ENCODE measurements around the gene HHLA2.

- TF ChIP-seq, protein P1, sequence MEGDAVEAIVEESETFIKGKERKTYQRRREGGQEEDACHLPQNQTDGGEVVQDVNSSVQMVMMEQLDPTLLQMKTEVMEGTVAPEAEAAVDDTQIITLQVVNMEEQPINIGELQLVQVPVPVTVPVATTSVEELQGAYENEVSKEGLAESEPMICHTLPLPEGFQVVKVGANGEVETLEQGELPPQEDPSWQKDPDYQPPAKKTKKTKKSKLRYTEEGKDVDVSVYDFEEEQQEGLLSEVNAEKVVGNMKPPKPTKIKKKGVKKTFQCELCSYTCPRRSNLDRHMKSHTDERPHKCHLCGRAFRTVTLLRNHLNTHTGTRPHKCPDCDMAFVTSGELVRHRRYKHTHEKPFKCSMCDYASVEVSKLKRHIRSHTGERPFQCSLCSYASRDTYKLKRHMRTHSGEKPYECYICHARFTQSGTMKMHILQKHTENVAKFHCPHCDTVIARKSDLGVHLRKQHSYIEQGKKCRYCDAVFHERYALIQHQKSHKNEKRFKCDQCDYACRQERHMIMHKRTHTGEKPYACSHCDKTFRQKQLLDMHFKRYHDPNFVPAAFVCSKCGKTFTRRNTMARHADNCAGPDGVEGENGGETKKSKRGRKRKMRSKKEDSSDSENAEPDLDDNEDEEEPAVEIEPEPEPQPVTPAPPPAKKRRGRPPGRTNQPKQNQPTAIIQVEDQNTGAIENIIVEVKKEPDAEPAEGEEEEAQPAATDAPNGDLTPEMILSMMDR (IDR thresholded peaks at IDR 0.05; ENCODE audit: low read depth, low read length) = no peak
- TF ChIP-seq, protein P2, sequence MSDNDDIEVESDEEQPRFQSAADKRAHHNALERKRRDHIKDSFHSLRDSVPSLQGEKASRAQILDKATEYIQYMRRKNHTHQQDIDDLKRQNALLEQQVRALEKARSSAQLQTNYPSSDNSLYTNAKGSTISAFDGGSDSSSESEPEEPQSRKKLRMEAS (IDR thresholded peaks at IDR 0.05; ENCODE audit: low read depth, low read length) = no peak
- no peak for TF ChIP-seq POLR2A (IDR thresholded peaks at IDR 0.05; ENCODE audit: extremely low read depth, insufficient read length)
- no peak for TF ChIP-seq MYC (IDR thresholded peaks at IDR 0.05; ENCODE audit: low read depth, low read length)
These were observed 106.8 kb downstream of the HHLA2 start for GRCh38 chr3:108403198-108403597.

Data from NB4 (cell line).